Measurements from ENCODE around the gene EIF4H.

DNA sequence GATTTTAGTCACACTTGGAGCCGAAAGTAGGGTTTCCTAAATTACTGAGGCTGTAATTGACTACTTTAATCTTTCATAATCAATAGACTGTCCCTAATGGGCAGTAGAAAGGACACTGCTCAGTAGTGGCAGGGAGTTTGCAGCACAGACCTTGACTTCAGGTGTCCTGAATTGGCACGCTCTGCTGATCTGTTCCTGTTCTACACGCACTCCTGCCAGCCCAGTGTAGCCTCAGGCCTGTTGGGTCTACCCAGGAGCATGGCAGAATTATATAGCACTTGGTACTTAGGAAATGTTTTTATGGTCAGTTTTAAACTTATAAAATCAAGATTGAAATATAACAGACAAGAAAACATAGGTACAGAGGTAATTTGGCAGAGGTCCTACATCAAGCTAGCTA is 9.0 kb downstream of the EIF4H start:
- TF ChIP-seq FOXK2 (IDR thresholded peaks at IDR 0.05) (no peak), TARDBP (IDR thresholded peaks at IDR 0.05) (no peak), ELF4 (IDR thresholded peaks at IDR 0.05) (no peak), L3MBTL2 (conservative IDR thresholded peaks at IDR 0.05) (no peak), ARNT (IDR thresholded peaks at IDR 0.05) (no peak), FOXM1 (IDR thresholded peaks at IDR 0.05; ENCODE audit: borderline replicate concordance) (no peak), SP1 (IDR thresholded peaks at IDR 0.05) (no peak), ZNF384 (IDR thresholded peaks at IDR 0.05) (no peak), BHLHE40 (IDR thresholded peaks at IDR 0.05; ENCODE audit: borderline replicate concordance) (no peak), CTBP1 (IDR thresholded peaks at IDR 0.05; ENCODE audit: borderline replicate concordance) (no peak), HDGF (IDR thresholded peaks at IDR 0.05; ENCODE audit: borderline replicate concordance) (no peak), NFRKB (IDR thresholded peaks at IDR 0.05) (no peak), FOXA1 (IDR thresholded peaks at IDR 0.05) (no peak)
- TF ChIP-seq, protein P1, sequence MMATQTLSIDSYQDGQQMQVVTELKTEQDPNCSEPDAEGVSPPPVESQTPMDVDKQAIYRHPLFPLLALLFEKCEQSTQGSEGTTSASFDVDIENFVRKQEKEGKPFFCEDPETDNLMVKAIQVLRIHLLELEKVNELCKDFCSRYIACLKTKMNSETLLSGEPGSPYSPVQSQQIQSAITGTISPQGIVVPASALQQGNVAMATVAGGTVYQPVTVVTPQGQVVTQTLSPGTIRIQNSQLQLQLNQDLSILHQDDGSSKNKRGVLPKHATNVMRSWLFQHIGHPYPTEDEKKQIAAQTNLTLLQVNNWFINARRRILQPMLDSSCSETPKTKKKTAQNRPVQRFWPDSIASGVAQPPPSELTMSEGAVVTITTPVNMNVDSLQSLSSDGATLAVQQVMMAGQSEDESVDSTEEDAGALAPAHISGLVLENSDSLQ (IDR thresholded peaks at IDR 0.05), result no peak
